HepG2 (cell line): ENCODE data around the gene SYPL1. TPM values are rescaled to one million over a fixed set of nuclear protein-coding genes. Genes with fewer than 3 reads are reported as not detected.

Experiments used
- ATAC-seq: fragments of 200-7000 bp; cut with Tn5 transposase; 3 replicates; pipeline ENCODE4 v1.9.1; 2020; ENCODE audit warnings: mild to moderate bottlenecking, moderate library complexity
- BruUV-seq: library from RNA; stranded (reverse); fragments of 400-500 nt; replicated peaks from 2 replicates; lab custom pipeline; 2021; lab: Mats Ljungman, UMichigan
- CTCF ChIA-PET: fragments of 300-600 bp; formaldehyde crosslinking; extraction: SDS; loops from one replicate; lab custom pipeline; 2021; ENCODE audit warnings: low total read pairs, inconsistent platforms, low intra/inter-chr PET ratio; lab: Yijun Ruan, JAX
- POLR2A ChIA-PET: fragments of 350-600 bp; sonication (Branson Sonifier 250); formaldehyde crosslinking; loops from one replicate; lab custom pipeline; 2020; ENCODE audit warnings: antibody characterized with exemption, inconsistent platforms; lab: Yijun Ruan, JAX
- DNase-seq: peaks from one replicate; pipeline ENCODE4 v3.0.0-alpha.2; 2015; ENCODE audit warnings: low spot score
- FAIRE-seq: peaks from 3 replicates; lab custom pipeline; 2011; peaks lifted over from hg19 to GRCh38; lab: Jason Lieb, UNC
- H2AFZ ChIP-seq: one replicate; pipeline ENCODE4 v1.6.1; 2011; ENCODE audit warnings: low read length, inconsistent platforms
- H3K27ac ChIP-seq: fragments of 300-600 bp; 3 replicates; pipeline ENCODE4 v1.8.0; 2011; ENCODE audit warnings: mixed run types, mild to moderate bottlenecking, mixed read lengths, low read length, inconsistent platforms; ENCODE audit not compliant: insufficient read depth; ENCODE audit errors: extremely low read length
- H3K27me3 ChIP-seq, 2 experiments: fragments of 200-600 bp in 1 of 2; 2 replicates in 1 of 2; 3 replicates in 1 of 2; pipeline versions ENCODE4 v1.6.0 to v1.8.0; 2011; ENCODE audit warnings: low read length in 2 of 2, mild to moderate bottlenecking in 2 of 2, moderate library complexity in 2 of 2, inconsistent platforms in 1 of 2; ENCODE audit not compliant: insufficient read depth in 2 of 2, control insufficient read depth in 1 of 2
- H3K36me3 ChIP-seq, 2 experiments: fragments of 200-600 bp in 1 of 2; replicated peaks in 1 of 2; 2 replicates in 1 of 2; 3 replicates in 1 of 2; pipeline versions ENCODE4 v1.5.1 to v1.8.0; 2011; ENCODE audit warnings: low read length in 2 of 2, inconsistent platforms in 1 of 2; ENCODE audit not compliant: insufficient read depth in 2 of 2, control insufficient read depth in 1 of 2
- H3K4me1 ChIP-seq: 2 replicates; pipeline ENCODE4 v1.5.1; 2012; ENCODE audit warnings: low read length, inconsistent platforms; ENCODE audit not compliant: insufficient read depth
- H3K4me2 ChIP-seq: 2 replicates; pipeline ENCODE4 v1.6.0; 2011; ENCODE audit warnings: low read depth, low read length, inconsistent platforms
- H3K4me3 ChIP-seq, 3 experiments: fragments of 200-600 bp in 1 of 3; sonication (generic), shearing (Covaris generic) in 1 of 3; replicated peaks in 1 of 3; 2 replicates each; pipeline ENCODE4 v1.5.1; 2011 to 2016; ENCODE audit warnings: low read length in 3 of 3, inconsistent platforms in 2 of 3, low read depth in 2 of 3, mild to moderate bottlenecking in 2 of 3, control low read depth in 1 of 3, mixed read lengths in 1 of 3; ENCODE audit not compliant: insufficient read depth in 1 of 3
- H3K79me2 ChIP-seq: one replicate; pipeline ENCODE4 v1.6.1; 2011; ENCODE audit warnings: low read length, inconsistent platforms; ENCODE audit not compliant: insufficient read depth
- H3K9ac ChIP-seq: 2 replicates; pipeline ENCODE4 v1.6.0; 2011; ENCODE audit warnings: mild to moderate bottlenecking, low read depth, low read length, inconsistent platforms; ENCODE audit not compliant: insufficient read depth
- H3K9me3 ChIP-seq: 2 replicates; pipeline ENCODE4 v1.5.1; 2012; ENCODE audit warnings: mild to moderate bottlenecking, low read length
- H4K20me1 ChIP-seq: 2 replicates; pipeline ENCODE4 v1.6.0; 2011; ENCODE audit warnings: inconsistent platforms, mild to moderate bottlenecking, low read length, moderate library complexity; ENCODE audit not compliant: insufficient read depth
- CC2D1A ChIP-seq: sonication (generic); formaldehyde crosslinking; IDR thresholded peaks from 2 replicates; pipeline ENCODE4 v1.8.1; 2023; ENCODE audit warnings: mild to moderate bottlenecking, missing genetic modification reagents
- KLF6 ChIP-seq: IDR thresholded peaks from 2 replicates; pipeline ENCODE4 v1.8.0; 2016; ENCODE audit warnings: missing biosample characterization, missing genetic modification reagents
- NFIB ChIP-seq: sonication (generic); formaldehyde crosslinking; IDR thresholded peaks from 2 replicates; pipeline ENCODE4 v1.9.0; 2021; ENCODE audit warnings: missing genetic modification reagents, mild to moderate bottlenecking, borderline replicate concordance
- SAP130 ChIP-seq: IDR thresholded peaks from 2 replicates; pipeline ENCODE4 v1.6.1; 2016; ENCODE audit warnings: low read depth
- SP5 ChIP-seq: IDR thresholded peaks from 2 replicates; pipeline ENCODE4 v1.6.1; 2016; ENCODE audit warnings: low read depth, borderline replicate concordance
- TAF1 ChIP-seq: sonication (generic); formaldehyde crosslinking; IDR thresholded peaks from 2 replicates; pipeline ENCODE4 v1.4.0; 2020; ENCODE audit warnings: missing genetic modification reagents
- ZBTB7A ChIP-seq: sonication (generic); formaldehyde crosslinking; IDR thresholded peaks from 2 replicates; pipeline ENCODE4 v1.8.0; 2022; ENCODE audit warnings: mild to moderate bottlenecking, missing genetic modification reagents
- ZEB1 ChIP-seq: IDR thresholded peaks from 2 replicates; pipeline ENCODE4 v1.6.1; 2012; ENCODE audit warnings: mild to moderate bottlenecking, low read depth, inconsistent platforms; ENCODE audit not compliant: insufficient replicate concordance
- ZNF263 ChIP-seq: sonication (generic); formaldehyde crosslinking; IDR thresholded peaks from 2 replicates; pipeline ENCODE4 v1.4.0; 2020; ENCODE audit warnings: missing genetic modification reagents
- ZNF44 ChIP-seq: sonication (generic); formaldehyde crosslinking; IDR thresholded peaks from 2 replicates; pipeline ENCODE4 v1.5.1; 2020; ENCODE audit warnings: mild to moderate bottlenecking, missing genetic modification reagents
- ZNF713 ChIP-seq: sonication (generic); formaldehyde crosslinking; IDR thresholded peaks from 2 replicates; pipeline ENCODE4 v1.4.0; 2020; ENCODE audit warnings: mild to moderate bottlenecking, missing genetic modification reagents
- WGBS: methylation state at CpG from one replicate; pipeline ENCODE4 v1.1.6; 2017; ENCODE audit warnings: low lambda C conversion rate; 5-methylcytosine and 5-hydroxymethylcytosine counted together
- in situ Hi-C: cut with HindIII; loops from 2 replicates; pipeline ENCODE4 v1.10.0; 2017; ENCODE audit warnings: low pct_unique_long_range_greater_than_20kb; ENCODE audit not compliant: extremely low pct_ligation_motif_present
- intact Hi-C: fragments of 100-400 bp; cut with micrococcal nuclease; formaldehyde crosslinking; loops from one replicate; pipeline ENCODE4 v1.10.0; 2022; ENCODE audit not compliant: unreplicated experiment
- polyA plus RNA-seq, 8 experiments: library from polyadenylated mRNA; depleted of rRNA in 3 of 8; stranded (reverse) in 7 of 8; unstranded in 1 of 8; fragments of >200 nt; fragmentation: Illumina TruSeq in 4 of 8; extraction: Trizol in 4 of 8; gene quantifications; 2 replicates each; pipeline versions ENCODE4 v1.2.1 to v1.2.3, GENCODE V29; 2011 to 2016; ENCODE audit warnings: low read depth in 4 of 8, missing spikeins in 1 of 8, mixed read lengths in 1 of 8; ENCODE audit not compliant: insufficient read depth in 1 of 8
- total RNA-seq, 5 experiments: library from RNA; depleted of rRNA; stranded (reverse); fragments of >200 nt; fragmentation: Illumina TruSeq; extraction: Trizol; gene quantifications; 2 replicates each; pipeline ENCODE4 v1.2.3, GENCODE V29; 2016; ENCODE audit warnings: low read depth in 1 of 5
- TF ChIP-seq, protein P1 (sequence below): IDR thresholded peaks from 2 replicates; pipeline ENCODE4 v1.6.1; 2016; ENCODE audit warnings: missing compliant biosample characterization, missing genetic modification reagents, borderline replicate concordance
- TF ChIP-seq, protein P2 (sequence below): sonication (generic); formaldehyde crosslinking; IDR thresholded peaks from 2 replicates; pipeline ENCODE4 v1.8.0; 2022; ENCODE audit warnings: low read depth, missing genetic modification reagents

SYPL1 gene
- total and polyA plus RNA-seq, 2 of the 13 experiments (the other 11 are each of a cell fraction or from before 2014, with no cell fraction given) = 27.5 to 40.2 TPM

DNA sequence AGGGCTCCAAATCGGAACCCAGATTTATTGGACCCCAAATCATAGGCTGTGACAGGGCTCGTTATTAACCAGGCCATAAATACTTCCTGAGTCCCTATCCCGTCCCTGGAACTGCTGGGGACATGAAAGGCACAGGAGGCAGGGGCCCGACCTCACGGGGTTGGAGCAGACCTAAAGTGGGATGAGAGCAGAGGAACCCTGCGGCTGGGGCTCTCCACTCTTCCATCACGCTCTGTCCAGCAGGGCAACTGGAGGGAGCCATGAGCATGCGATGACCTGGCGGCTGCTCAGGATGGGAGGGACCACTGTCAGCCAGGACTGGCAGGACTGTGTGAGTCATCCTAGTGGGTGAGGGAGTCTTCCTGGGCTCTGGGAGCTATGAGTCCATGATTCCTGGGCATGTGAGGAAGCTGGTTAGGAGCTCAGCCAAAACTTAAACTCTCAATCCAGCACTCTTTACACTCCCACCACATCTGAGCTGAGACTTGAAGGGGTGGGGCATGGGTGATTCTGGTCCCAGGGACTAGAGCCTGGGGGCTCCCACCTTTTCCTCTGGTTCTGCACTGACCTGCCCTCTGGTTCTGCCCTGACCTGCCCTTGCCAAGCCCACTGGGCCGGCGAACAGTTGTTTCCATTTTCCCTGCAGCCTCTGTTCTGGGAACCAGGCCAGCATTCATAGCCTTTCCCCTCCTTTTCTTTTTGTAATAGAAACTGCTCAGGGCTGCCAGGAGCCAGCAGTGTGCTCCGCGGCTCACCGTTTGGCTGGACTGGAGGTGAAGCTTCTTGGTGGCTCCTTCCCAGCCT lies 47.1 kb downstream of the SYPL1 start (continued):
- TF ChIP-seq, protein P1, sequence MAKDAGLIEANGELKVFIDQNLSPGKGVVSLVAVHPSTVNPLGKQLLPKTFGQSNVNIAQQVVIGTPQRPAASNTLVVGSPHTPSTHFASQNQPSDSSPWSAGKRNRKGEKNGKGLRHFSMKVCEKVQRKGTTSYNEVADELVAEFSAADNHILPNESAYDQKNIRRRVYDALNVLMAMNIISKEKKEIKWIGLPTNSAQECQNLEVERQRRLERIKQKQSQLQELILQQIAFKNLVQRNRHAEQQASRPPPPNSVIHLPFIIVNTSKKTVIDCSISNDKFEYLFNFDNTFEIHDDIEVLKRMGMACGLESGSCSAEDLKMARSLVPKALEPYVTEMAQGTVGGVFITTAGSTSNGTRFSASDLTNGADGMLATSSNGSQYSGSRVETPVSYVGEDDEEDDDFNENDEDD (CRISPR knock-in tag) = peak; percentile 23; the same call in 1 of the 2 replicates
- TF ChIP-seq ZNF44 = no peak
- TF ChIP-seq ZEB1 = no peak
- TF ChIP-seq NFIB (CRISPR knock-in tag) = no peak
- TF ChIP-seq ZNF263 (CRISPR knock-in tag) = peak; percentile 84; the same call in 1 of the 2 replicates

DNA sequence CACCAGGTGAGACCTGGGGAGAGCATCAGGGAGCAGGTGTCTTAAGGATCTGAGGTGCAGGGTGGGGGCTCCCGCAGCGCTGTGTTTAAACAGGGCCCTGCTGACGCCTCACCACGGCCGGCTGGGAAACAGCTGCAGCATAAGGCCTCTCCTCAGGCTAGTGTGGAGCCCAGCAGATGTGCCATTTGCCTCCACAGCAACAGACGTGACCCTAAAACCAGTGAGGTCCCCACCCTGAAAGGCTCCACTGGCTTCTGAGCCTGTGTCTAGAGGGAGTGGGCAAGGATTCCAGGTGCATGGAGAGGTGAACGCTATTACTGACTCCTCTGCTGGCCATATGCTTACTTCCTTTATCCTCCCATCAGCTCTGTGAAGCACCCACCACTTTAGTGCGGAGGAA lies 47.8 kb downstream of the SYPL1 start:
- Histone ChIP-seq H3K9ac (no peak overlapping the region), H3K4me2 (peak overlapping the region; percentile 92), H3K4me1 (peaks cover 77% of the 10 kb centered on the region), H3K27ac (no peak overlapping the region), H4K20me1 (no peaks in the 10 kb centered on the region), H3K4me3 (peak overlapping the region in 1 of 3 experiments; percentile 65; a peak in 2 of 6 replicates)
- no peak for FAIRE-seq
- in situ Hi-C loops = no loop called here
- TF ChIP-seq SAP130 (CRISPR knock-in tag) = no peak
- TF ChIP-seq ZNF713 = no peak
- TF ChIP-seq, protein P2, sequence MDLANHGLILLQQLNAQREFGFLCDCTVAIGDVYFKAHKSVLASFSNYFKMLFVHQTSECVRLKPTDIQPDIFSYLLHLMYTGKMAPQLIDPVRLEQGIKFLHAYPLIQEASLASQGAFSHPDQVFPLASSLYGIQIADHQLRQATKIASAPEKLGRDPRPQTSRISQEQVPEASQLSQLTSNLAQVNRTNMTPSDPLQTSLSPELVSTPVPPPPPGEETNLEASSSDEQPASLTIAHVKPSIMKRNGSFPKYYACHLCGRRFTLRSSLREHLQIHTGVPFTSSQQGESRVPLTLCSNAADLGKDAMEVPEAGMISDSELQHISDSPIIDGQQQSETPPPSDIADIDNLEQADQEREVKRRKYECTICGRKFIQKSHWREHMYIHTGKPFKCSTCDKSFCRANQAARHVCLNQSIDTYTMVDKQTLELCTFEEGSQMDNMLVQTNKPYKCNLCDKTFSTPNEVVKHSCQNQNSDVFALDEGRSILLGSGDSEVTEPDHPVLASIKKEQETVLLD (CRISPR knock-in tag) = no peak
- no peak for TF ChIP-seq TAF1 (CRISPR knock-in tag)
- TF ChIP-seq ZBTB7A = no peak
- no peak for TF ChIP-seq KLF6
- TF ChIP-seq SP5 (CRISPR knock-in tag) = no peak
- no peak for TF ChIP-seq CC2D1A (CRISPR knock-in tag)
- TF ChIP-seq, all 625 proteins: peak for 0
- ChIA-PET CTCF (no interaction called here), POLR2A (interaction anchor here (1.0 kb wide), 1 partner anchor 48 kb away, joined by 10 read pairs; the partner anchor contains the start of gene SYPL1)
- no TSS peak for BruUV-seq
- Histone ChIP-seq H3K79me2 (no peaks in the 10 kb centered on the region), H3K9me3 (no peaks in the 10 kb centered on the region), H3K36me3 (no peaks in the 10 kb centered on the region), H2AFZ (no peak overlapping the region), H3K27me3 (peaks cover 3 to 11% of the 10 kb centered on the region in 2 experiments; a peak in 2 of 5 replicates)
- intact Hi-C loops = loop anchor here (2.0 kb wide), 1 partner anchor 48 kb away; the partner anchor contains the start of gene SYPL1
- DNase-seq (no peak), ATAC-seq (peak; percentile 10)
- WGBS = 60% methylated on average over 6 of the region's 8 CpGs
